ENCODE measurements around the gene HTRA3. TPM values are rescaled to one million over a fixed set of nuclear protein-coding genes. Genes with fewer than 3 reads are reported as not detected.

HTRA3 gene
- total and polyA plus RNA-seq, 2 experiments from 2014 or later = 1.3 to 3.6 TPM

GRCh38 chr4:8255698-8256441 is 13.7 kb upstream of the HTRA3 start (continued):
- TF ChIP-seq ETS1 (IDR thresholded peaks at IDR 0.05) (no peak), REST (IDR thresholded peaks at IDR 0.05; ENCODE audit: unreplicated experiment) (no peak), CTCF (conservative IDR thresholded peaks at IDR 0.05; ENCODE audit: low read depth in 2 of 2) (no peak), ZNF114 (CRISPR knock-in tag; IDR thresholded peaks at IDR 0.05) (no peak), JUNB (IDR thresholded peaks at IDR 0.05; ENCODE audit: unreplicated experiment) (no peak), ZNF331 (CRISPR knock-in tag; IDR thresholded peaks at IDR 0.05; ENCODE audit: low read depth) (no peak)

- no peaks in the 10 kb centered on the region for H4K20me1 ChIP-seq (replicated peaks; ENCODE audit: insufficient read depth)
- H3K36me3 Mint-ChIP-seq (ENCODE audit: low read depth) = no peaks in the 10 kb centered on the region
- H2AFZ ChIP-seq = no peak overlapping the region
- H3K4me3 Mint-ChIP-seq = no peak overlapping the region
- H3K9me3 Mint-ChIP-seq = peaks cover 3% of the 10 kb centered on the region; the same call in 2 of the 3 replicates
- H3K4me1 Mint-ChIP-seq = peaks cover 5% of the 10 kb centered on the region; the same call in 2 of the 3 replicates
- H3K79me2 ChIP-seq (replicated peaks; ENCODE audit: insufficient read depth) = no peaks in the 10 kb centered on the region
- no peak overlapping the region for H3K4me3 ChIP-seq
- H3F3A ChIP-seq (replicated peaks; ENCODE audit: low read depth) = no peaks in the 10 kb centered on the region
- no peak for ATAC-seq
- no peak overlapping the region for H3K27ac Mint-ChIP-seq
- H3K36me3 ChIP-seq (ENCODE audit: insufficient read depth) = no peaks in the 10 kb centered on the region
- no peak overlapping the region for H3K4me2 ChIP-seq
- no peaks in the 10 kb centered on the region for H3K9me2 ChIP-seq (ENCODE audit: insufficient read depth)
- DNase-seq (ENCODE audit: low spot score) = no peak
- H3K27ac ChIP-seq (ENCODE audit: low read depth) = no peak overlapping the region
- H3K4me1 ChIP-seq (ENCODE audit: insufficient read depth) = no peaks in the 10 kb centered on the region
- no peaks in the 10 kb centered on the region for H3K27me3 ChIP-seq (ENCODE audit: insufficient read depth)
- H3K27me3 Mint-ChIP-seq (ENCODE audit: insufficient read depth, low read depth, poor library complexity) = peaks cover 10% of the 10 kb centered on the region
- no peak for TF ChIP-seq EZH2 (IDR thresholded peaks at IDR 0.05; ENCODE audit: low read depth, unreplicated experiment)
- TF ChIP-seq ZNF462 (CRISPR knock-in tag; IDR thresholded peaks at IDR 0.05) = no peak
- TF ChIP-seq JUNB (IDR thresholded peaks at IDR 0.05; ENCODE audit: unreplicated experiment) = no peak
Measured at GRCh38 chr4:8257854-8258253, 11.7 kb upstream of the HTRA3 start.
